ENCODE data around the gene ZXDB. TPM values are rescaled to one million over a fixed set of nuclear protein-coding genes. Genes with fewer than 3 reads are reported as not detected.
"Not testable (repeated sequence)": the region's sequence is repeated elsewhere in the genome, so short reads cannot be mapped to it uniquely, and the experiment has no call there.

ZXDB gene
- 4.5 and 6.8 TPM in 2 replicates for total RNA-seq (2016; rRNA removed; fragmentation: Illumina TruSeq; extraction: Trizol)
- total RNA-seq (2016; cell fraction: cytosol; rRNA removed; fragmentation: Illumina TruSeq; extraction: Trizol; ENCODE audit: low read depth) = 0.51 and 0.53 TPM in 2 replicates
- 4.6 and 5.5 TPM in 2 replicates for total RNA-seq (2016; cell fraction: insoluble cytoplasmic fraction; rRNA removed; fragmentation: Illumina TruSeq; extraction: Trizol)
- total RNA-seq (2016; cell fraction: membrane; rRNA removed; fragmentation: Illumina TruSeq; extraction: Trizol) = 2.7 and 3.1 TPM in 2 replicates
- 6.4 and 6.5 TPM in 2 replicates for total RNA-seq (2016; cell fraction: nucleus; rRNA removed; fragmentation: Illumina TruSeq; extraction: Trizol)
- 7.5 and 9.0 TPM in 2 replicates for polyA plus RNA-seq (2011; rRNA removed)
- polyA plus RNA-seq (2011; cell fraction: cytosol; rRNA removed) = 5.0 and 6.8 TPM in 2 replicates
- 4.9 and 6.0 TPM in 2 replicates for polyA plus RNA-seq (2011; cell fraction: nucleus; rRNA removed)
- polyA plus RNA-seq (2012) = 4.4 and 5.9 TPM in 2 replicates
- 0.22 and 0.31 TPM in 2 replicates for polyA plus RNA-seq (2016; cell fraction: cytosol; fragmentation: Illumina TruSeq; extraction: Trizol; ENCODE audit: low read depth)
- polyA plus RNA-seq (2016; cell fraction: insoluble cytoplasmic fraction; fragmentation: Illumina TruSeq; extraction: Trizol; ENCODE audit: low read depth) = 6.3 and 6.4 TPM in 2 replicates
- polyA plus RNA-seq (2016; cell fraction: membrane; fragmentation: Illumina TruSeq; extraction: Trizol; ENCODE audit: low read depth) = 1.6 TPM in 2 replicates
- polyA plus RNA-seq (2016; cell fraction: nucleus; fragmentation: Illumina TruSeq; extraction: Trizol; ENCODE audit: insufficient read depth, low read depth) = 5.8 and 6.2 TPM in 2 replicates
- polyA minus RNA-seq (2011; rRNA and poly(A)+ RNA removed; ENCODE audit: low replicate concordance) = 20.2 and 86.4 TPM in 2 replicates
- 12.5 and 13.5 TPM in 2 replicates for polyA minus RNA-seq (2011; cell fraction: cytosol; rRNA and poly(A)+ RNA removed)
- polyA minus RNA-seq (2011; cell fraction: nucleus; rRNA and poly(A)+ RNA removed) = 16.1 and 18.0 TPM in 2 replicates
- percentile 84 among the genes with signal in this experiment for Bru-seq, nascent RNA
- BruChase-seq, experiment 1, labeled RNA remaining after a 6-hour chase = percentile 94 among the genes with signal in this experiment
- BruChase-seq, experiment 2, labeled RNA remaining after a 2-hour chase = percentile 97 among the genes with signal in this experiment
- long read RNA-seq, experiment 1, full-length matches to known transcripts = 1 of 1 reads
- long read RNA-seq, experiment 1, partial matches to known transcripts = 0 of 1 reads
- long read RNA-seq, experiment 1, other reads (novel, unspliced or antisense) = 0 of 1 reads
- long read RNA-seq, experiment 2, full-length matches to known transcripts = 8 of 8 reads
- long read RNA-seq, experiment 2, partial matches to known transcripts = 0 of 8 reads
- long read RNA-seq, experiment 2, other reads (novel, unspliced or antisense) = 0 of 8 reads

DNA sequence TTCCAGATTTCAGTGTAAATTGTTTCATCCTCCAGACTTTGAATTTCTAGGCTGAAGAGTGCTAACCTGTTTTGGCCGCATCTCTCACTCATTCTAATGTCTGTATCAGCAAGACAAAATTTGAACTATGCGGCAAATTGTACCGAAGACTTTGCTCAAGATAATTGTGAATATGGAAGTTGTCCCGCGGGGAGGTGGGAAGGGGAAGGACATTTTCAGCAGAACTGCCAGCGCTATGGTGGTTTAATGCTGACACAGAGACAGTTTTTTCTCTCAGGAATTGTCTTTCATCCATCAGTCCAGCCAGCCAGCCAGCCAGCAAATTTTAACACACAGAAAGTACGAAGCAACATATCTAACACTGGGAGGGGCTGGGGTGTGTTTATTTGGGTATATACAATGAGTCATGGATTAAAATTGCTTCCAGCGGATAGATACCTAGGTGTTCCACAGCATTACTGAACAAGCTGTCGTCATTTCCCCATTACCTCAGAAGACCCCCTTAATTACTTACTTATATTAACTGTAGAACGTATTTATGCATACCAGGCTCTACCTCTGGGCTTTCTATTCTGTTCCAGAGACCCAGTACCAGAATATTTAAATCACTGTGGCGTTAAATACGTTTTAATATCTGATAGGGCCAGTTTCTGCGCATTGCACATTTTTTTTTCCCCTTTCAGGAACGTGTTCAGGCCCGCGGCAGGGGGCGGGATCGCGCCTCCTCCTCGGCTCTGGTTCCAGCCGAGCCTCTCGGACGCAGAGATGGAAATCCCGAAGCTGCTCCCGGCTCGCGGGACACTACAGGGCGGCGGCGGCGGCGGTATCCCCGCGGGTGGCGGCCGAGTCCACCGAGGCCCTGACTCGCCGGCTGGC is at the start of gene ZXDB:
Gene ZXDB, plus strand, starts transcription at position 728 of the 876 bp plus-strand sequence. Its CDS starts 38 bp downstream, at position 766.
- peak within 1 kb of the TSS; percentile 68 for H3K4me2 ChIP-seq (ENCODE audit: low read depth, low read length)
- in situ Hi-C loops (cut with HindIII; ENCODE audit: extremely low pct_ligation_motif_present, low pct_unique_long_range_greater_than_20kb) = loop anchor here (5.0 to 25.0 kb wide), 2 partner anchors 51 to 321 kb away; partner anchors contain the start of gene ZXDA
- WGBS (ENCODE audit: low lambda C conversion rate) = 2% methylated on average over 11 of the region's 39 CpGs
- H3K4me1 ChIP-seq (ENCODE audit: insufficient read depth, low read length) = peaks cover 17% of the 10 kb centered on the region
- DNase-seq (ENCODE audit: low spot score); intact Hi-C loops (cut with micrococcal nuclease; ENCODE audit: unreplicated experiment); H3K36me3 ChIP-seq (replicated peaks in 1 of 2; ENCODE audit: control insufficient read depth in 1 of 2, insufficient read depth in 2 of 2, low read length in 2 of 2); H3K9me3 ChIP-seq (ENCODE audit: low read length); H3K27me3 ChIP-seq (ENCODE audit: control insufficient read depth in 1 of 2, insufficient read depth in 2 of 2, low read length in 2 of 2); POLR2A ChIA-PET; H4K20me1 ChIP-seq (ENCODE audit: insufficient read depth, low read length); H2AFZ ChIP-seq (ENCODE audit: low read length); FAIRE-seq; CTCF ChIA-PET (ENCODE audit: low intra/inter-chr PET ratio, low total read pairs): not testable (repeated sequence)
- ATAC-seq = peak; percentile 49; the same call in 2 of the 3 replicates
- H3K27ac ChIP-seq (ENCODE audit: extremely low read length, insufficient read depth, low read length) = peak within 1 kb of the TSS; percentile 77
- peak; percentile 3; the same call in 1 of the 2 replicates for TF ChIP-seq SAP130 (CRISPR knock-in tag; IDR thresholded peaks at IDR 0.05; ENCODE audit: low read depth)
- H3K9ac ChIP-seq (ENCODE audit: insufficient read depth, low read depth, low read length) = peak within 1 kb of the TSS; percentile 73
- TSS peak; percentile 88 for BruUV-seq (replicated peaks)
- H3K4me3 ChIP-seq (replicated peaks in 1 of 3; ENCODE audit: insufficient read depth in 1 of 3, low read depth in 2 of 3, low read length in 3 of 3) = peak within 1 kb of the TSS; percentile 52 to 73 (median 64); a peak in 5 of 6 replicates
- peaks cover 20% of the 10 kb centered on the region for H3K79me2 ChIP-seq (ENCODE audit: insufficient read depth, low read length)
